NCI-H2081 treated with DMSO at 0.1 percent for 48 hours (cell line): ENCODE data around the gene RXRA.

Experiments
- DNase-seq: peaks from one replicate; lab custom pipeline; 2025; lab: John Stamatoyannopoulos, UW

RXRA gene

GRCh38 chr9:134352247-134352933 lies 26.1 kb downstream of the RXRA start:
- no peak for DNase-seq

DNA sequence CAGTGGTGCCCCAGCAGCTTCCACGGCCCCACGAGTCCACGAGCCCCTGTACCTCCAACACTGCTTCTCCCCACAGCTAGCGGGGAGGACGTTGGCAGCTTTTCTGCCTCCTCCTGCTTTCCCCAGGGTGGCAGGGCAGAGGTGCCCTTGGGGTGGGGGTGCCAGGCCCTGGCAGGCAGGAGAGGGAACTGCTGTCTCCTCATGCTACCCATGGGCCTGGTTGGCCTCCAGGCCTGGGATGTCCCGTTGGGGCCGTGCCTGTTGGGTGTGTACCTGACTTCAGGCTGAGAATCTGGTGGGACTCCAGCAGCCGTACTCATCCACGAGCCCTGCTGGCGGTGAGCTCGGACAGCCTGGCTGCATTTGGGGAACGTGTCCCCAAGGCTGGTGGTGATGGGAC lies 27.3 kb downstream of the RXRA start:
- DNase-seq: no peak

DNA sequence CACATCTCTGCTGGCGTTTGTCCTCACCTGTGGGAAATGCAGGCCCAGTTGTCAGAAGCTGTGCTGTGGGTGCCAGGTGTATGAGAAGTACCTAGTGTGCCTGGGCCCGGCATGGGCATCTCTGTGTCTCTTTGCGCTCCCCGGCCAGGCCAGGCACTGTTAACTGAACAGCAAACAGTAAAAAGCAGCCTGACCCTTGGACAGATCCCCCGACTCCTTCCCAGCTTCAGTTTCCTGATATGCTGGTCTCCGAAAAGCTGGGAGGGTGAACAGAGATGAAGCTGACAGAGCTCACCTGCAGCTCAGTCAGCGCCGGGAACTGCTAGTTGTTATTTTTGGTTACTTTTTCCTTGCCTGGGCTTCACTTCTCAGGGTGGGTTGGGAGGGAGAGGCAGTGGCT lies 28.9 kb downstream of the RXRA start:
- no peak for DNase-seq

GRCh38 chr9:134355561-134356279 lies 29.5 kb downstream of the RXRA start:
- no peak for DNase-seq

GRCh38 chr9:134356496-134357470 lies 30.5 kb downstream of the RXRA start:
- no peak for DNase-seq

DNA sequence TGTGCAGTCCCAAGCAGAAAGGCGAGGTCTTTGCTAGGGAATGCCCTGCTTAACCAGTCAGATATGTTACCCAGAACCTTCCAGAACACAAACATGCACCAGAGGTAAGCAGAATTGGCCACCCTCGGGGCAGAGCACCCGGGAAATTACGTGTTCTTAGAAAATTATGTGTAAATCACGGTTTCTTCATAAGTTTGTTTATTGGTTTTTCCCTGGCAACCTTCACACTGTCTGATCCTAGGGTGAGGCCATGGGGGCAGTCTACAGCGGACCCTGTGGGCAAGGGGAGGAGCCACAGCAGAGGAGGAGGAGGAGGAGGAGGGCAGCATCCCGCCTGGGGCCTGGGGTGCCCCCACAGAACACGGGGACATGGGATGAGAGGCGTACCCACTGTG lies 31.4 kb downstream of the RXRA start:
- DNase-seq: no peak

DNA sequence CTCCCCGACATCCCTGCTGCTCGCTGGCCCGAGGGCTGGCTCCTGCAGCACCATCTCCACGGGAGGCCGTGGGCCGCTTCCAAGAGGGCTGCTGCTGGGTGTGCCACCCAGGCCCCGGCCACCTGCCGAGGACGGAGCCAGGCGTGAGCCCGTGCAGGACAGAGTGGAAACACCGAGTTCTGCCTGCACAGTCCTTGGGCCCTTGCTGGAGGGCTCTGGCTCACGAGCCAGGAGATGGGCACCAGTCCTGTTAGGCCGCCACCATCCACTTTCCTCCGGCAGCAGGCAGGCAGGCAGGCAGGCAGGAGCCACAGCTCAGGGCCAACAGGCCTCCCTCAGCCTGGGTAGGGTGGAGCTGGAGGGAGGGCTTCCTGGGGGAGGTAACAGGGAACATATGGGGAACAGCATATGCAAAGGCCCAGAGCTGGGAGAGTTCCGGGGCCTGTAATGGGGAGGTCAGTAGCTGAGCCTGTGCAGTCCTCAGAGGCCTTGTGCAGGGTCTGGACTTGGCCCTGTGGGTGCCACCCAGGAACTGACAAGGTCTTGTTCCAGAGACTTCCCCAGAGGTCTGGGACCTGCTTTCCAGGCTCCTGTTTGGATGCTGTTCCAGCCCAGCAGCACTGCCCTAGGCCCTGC lies 31.9 kb downstream of the RXRA start:
- DNase-seq: no peak

GRCh38 chr9:134358662-134359319 lies 32.5 kb downstream of the RXRA start:
- no peak for DNase-seq

- no peak for DNase-seq
Measured at GRCh38 chr9:134359493-134360179, 33.4 kb downstream of the RXRA start.

DNA sequence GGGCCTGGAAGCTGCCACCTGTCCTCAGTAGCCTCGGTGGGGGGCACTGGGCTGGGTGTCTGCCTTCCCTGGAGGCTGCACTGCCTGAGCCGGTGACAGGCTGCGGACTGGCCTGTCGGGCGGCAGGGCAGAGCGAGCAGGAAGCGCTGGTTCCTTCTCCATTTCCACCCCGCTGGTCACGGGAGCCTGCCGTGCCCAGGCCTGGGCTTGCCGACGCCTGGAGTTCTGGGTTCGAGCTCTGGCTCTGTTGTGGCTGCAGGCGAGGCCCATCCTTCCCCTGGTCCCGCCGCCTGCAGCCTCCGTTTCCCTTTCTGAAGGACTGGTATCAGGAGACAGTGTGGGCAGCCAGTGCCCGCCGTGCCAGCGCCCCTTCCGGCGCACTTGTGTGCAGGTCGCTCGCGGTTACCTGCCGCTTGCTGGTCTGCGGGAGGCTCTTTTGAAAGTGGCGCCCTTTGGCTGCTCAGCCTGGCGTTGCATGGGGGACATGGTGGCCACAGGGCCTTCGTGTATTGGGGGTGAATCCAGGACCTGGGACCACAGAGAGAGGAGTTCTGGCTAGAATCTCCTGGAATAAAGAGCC lies 34.0 kb downstream of the RXRA start:
- no peak for DNase-seq

- DNase-seq: no peak
Measured at GRCh38 chr9:134360897-134361296, 34.6 kb downstream of the RXRA start.

- no peak for DNase-seq
Measured at GRCh38 chr9:134361426-134361825, 35.2 kb downstream of the RXRA start.

- no peak for DNase-seq
Measured at GRCh38 chr9:134361843-134362414, 35.7 kb downstream of the RXRA start.

- no peak for DNase-seq
Measured at GRCh38 chr9:134363450-134363849, 37.2 kb downstream of the RXRA start.

DNA sequence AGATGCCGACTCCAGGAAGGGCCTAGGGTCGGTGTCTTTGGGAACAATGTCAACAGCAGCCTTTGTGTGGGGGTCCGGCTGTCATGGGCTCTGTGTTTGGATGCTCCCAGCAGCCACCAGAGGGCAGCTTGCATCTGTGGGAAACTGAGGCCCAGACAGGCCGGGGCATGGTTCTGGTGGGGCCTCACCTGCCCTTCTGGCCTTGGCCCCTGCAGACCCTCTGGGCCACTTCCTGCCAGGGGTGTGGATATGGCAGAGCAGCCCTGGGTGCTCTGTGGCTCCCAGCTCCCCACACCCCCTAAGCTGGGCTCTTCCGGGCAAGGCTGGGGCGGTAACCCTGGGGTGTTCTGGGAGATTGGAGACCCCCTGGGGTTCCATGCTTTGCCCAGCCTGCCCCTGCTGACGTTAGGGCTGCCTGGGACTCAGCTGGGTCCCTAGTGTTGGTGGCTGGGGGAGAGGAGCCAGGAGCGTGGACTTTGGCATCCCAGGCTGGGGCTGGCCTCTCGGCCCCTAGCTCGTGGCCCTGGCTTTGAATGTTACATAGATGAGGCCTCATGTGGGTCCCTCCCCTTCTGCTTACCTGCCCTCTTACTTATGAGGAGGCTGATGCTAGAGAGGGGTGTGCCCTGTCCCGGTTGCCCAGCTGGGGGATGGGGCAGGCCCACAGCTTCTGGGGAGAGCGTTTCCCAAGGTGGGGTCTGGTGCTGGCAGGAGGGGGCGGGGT lies 38.3 kb downstream of the RXRA start:
- DNase-seq: no peak

DNA sequence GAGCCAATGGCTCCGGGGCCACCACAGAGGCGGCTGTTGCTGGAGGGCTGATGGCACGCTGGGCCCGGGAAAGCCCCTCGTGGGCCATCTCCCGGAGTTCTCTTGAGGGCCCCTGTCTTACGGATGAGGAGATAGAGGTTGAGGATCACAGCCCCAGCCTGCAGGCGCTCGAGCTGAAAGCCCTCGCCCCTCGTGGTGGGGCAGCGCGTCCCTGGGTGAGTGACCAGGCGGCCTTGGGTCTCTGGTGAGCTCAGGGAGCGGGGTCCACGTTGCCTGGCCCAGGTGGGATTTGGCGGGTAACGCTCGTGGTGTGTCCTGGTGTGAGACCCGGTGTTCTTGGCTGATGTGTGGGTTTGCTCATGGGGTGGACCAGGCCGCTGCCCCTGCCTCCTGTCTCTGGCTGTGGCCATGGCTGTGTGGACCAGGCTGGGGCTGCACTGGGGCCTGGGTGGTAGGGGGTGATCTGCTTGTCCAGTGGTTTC lies 38.9 kb downstream of the RXRA start:
- DNase-seq: no peak

DNA sequence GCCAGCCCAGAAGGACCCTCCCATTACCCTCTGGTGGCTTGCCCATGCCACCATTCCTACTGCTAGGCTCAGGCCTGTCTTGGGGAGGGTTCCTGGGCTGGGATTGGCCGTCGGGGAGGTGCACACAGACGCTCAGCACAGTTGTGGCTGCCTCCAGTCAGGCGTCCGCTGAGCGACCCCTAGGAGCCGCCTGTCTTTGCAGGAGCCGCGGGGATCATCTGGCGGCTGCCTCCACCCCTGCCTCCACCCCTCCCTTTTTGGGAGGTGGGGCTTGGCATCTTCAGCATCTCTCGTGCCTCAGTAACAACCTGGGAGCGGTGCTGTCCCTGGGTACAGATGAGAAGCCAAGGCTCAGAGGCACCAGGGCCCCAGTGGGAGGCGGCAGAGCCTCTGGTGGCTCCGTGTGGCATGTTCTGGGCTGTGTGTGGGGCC lies 39.6 kb downstream of the RXRA start:
- no peak for DNase-seq

GRCh38 chr9:134366223-134367031 lies 40.2 kb downstream of the RXRA start:
- no peak for DNase-seq
